K562 (cell line): ENCODE data around the gene PRKG2. TPM values are rescaled to one million over a fixed set of nuclear protein-coding genes. Genes with fewer than 3 reads are reported as not detected.

Experiments
- ATAC-seq: fragments of 200-7000 bp; cut with Tn5 transposase; 3 replicates; pipeline ENCODE4 v1.9.1; 2020; ENCODE audit warnings: moderate library complexity
- BruUV-seq: library from RNA; stranded (reverse); fragments of 400-500 nt; replicated peaks from 2 replicates; lab custom pipeline; 2021; lab: Mats Ljungman, UMichigan
- CTCF ChIA-PET: fragments of 300-600 bp; formaldehyde crosslinking; extraction: SDS; loops from one replicate; lab custom pipeline; 2021; ENCODE audit warnings: low intra/inter-chr PET ratio; lab: Yijun Ruan, JAX
- POLR2A ChIA-PET: fragments of 300-600, 350-650 bp; sonication (Branson Sonifier 250); formaldehyde crosslinking; extraction: SDS; loops from one replicate; lab custom pipeline; 2021; ENCODE audit warnings: antibody characterized with exemption, inconsistent platforms; lab: Yijun Ruan, JAX
- DNase-seq, 4 experiments: peaks; one replicate each; pipeline versions ENCODE4 v3.0.0 to v3.0.0-alpha.2; 2011 to 2018; ENCODE audit warnings: low spot score in 3 of 4, mixed read lengths in 3 of 4; ENCODE audit errors: extremely low read depth in 1 of 4
- FAIRE-seq: peaks from 2 replicates; lab custom pipeline; 2011; peaks lifted over from hg19 to GRCh38; lab: Jason Lieb, UNC
- H2AFZ ChIP-seq: 2 replicates; pipeline ENCODE4 v1.6.0; 2011; ENCODE audit warnings: low read depth, low read length, control low read depth, inconsistent platforms
- H3K27ac ChIP-seq: fragments of 200-600 bp; 3 replicates; pipeline ENCODE4 v1.8.0; 2011; ENCODE audit warnings: low read depth, mild to moderate bottlenecking, control low read depth, inconsistent platforms, low read length, moderate library complexity, mixed read lengths; ENCODE audit errors: extremely low read depth
- H3K27me3 ChIP-seq, 2 experiments: fragments of 300-600 bp in 1 of 2; 2 replicates in 1 of 2; 3 replicates in 1 of 2; pipeline versions ENCODE4 v1.6.0 to v1.8.0; 2011; ENCODE audit warnings: inconsistent platforms in 2 of 2, low read length in 2 of 2, mild to moderate bottlenecking in 1 of 2, mixed read lengths in 1 of 2, moderate library complexity in 1 of 2; ENCODE audit not compliant: control insufficient read depth in 2 of 2, insufficient read depth in 2 of 2
- H3K36me3 ChIP-seq: fragments of 300-600 bp; 3 replicates; pipeline ENCODE4 v1.8.0; 2011; ENCODE audit warnings: mild to moderate bottlenecking, low read length, inconsistent platforms; ENCODE audit not compliant: control insufficient read depth, insufficient read depth
- H3K4me1 ChIP-seq, 2 experiments: fragments of 200-600 bp in 1 of 2; replicated peaks in 1 of 2; 2 replicates in 1 of 2; 3 replicates in 1 of 2; pipeline versions ENCODE4 v1.5.1 to v1.8.0; 2011; ENCODE audit warnings: inconsistent platforms in 2 of 2, low read length in 2 of 2, mild to moderate bottlenecking in 1 of 2, mixed read lengths in 1 of 2, moderate library complexity in 1 of 2; ENCODE audit not compliant: control insufficient read depth in 2 of 2, insufficient read depth in 2 of 2
- H3K4me2 ChIP-seq: 2 replicates; pipeline ENCODE4 v1.6.1; 2011; ENCODE audit warnings: low read length, control low read depth, inconsistent platforms, mixed read lengths; ENCODE audit not compliant: insufficient read depth
- H3K4me3 ChIP-seq: fragments of 200-600 bp; sonication (generic), shearing (Covaris generic); 2 replicates; pipeline ENCODE4 v1.5.1; 2016; ENCODE audit warnings: control low read depth, inconsistent platforms
- H3K79me2 ChIP-seq: fragments of 200-600 bp; 3 replicates; pipeline ENCODE4 v1.8.0; 2011; ENCODE audit warnings: low read length, inconsistent platforms; ENCODE audit not compliant: control insufficient read depth, insufficient read depth
- H3K9ac ChIP-seq, 2 experiments: 2 replicates each; pipeline versions ENCODE4 v1.6.0 to v1.6.1; 2011; ENCODE audit warnings: low read depth in 2 of 2, low read length in 2 of 2, control low read depth in 1 of 2, inconsistent platforms in 1 of 2, mild to moderate bottlenecking in 1 of 2, mixed read lengths in 1 of 2; ENCODE audit not compliant: insufficient read depth in 1 of 2
- H3K9me1 ChIP-seq: one replicate; pipeline ENCODE4 v1.6.0; 2011; ENCODE audit warnings: inconsistent platforms, mild to moderate bottlenecking, low read length, moderate library complexity; ENCODE audit not compliant: control insufficient read depth, insufficient read depth
- H3K9me3 ChIP-seq: replicated peaks from 2 replicates; pipeline ENCODE4 v1.5.1; 2011; ENCODE audit warnings: low read depth, low read length, inconsistent platforms; ENCODE audit not compliant: control insufficient read depth, insufficient read depth
- H4K20me1 ChIP-seq: replicated peaks from 2 replicates; pipeline ENCODE4 v1.6.1; 2011; ENCODE audit warnings: low read length, inconsistent platforms, mixed read lengths; ENCODE audit not compliant: control insufficient read depth, insufficient read depth
- DIDO1 ChIP-seq: fragments of 450-650 bp; IDR thresholded peaks from 2 replicates; pipeline ENCODE4 v1.6.1; 2016; ENCODE audit warnings: low read depth, missing biosample characterization, missing genetic modification characterization
- DPF2 ChIP-seq: fragments of 450-650 bp; IDR thresholded peaks from 2 replicates; pipeline ENCODE4 v1.6.1; 2016
- HIVEP1 ChIP-seq: fragments of 250-450 bp; sonication (Bioruptor Pico); IDR thresholded peaks from 2 replicates; pipeline ENCODE4 v1.4.0; 2020; ENCODE audit warnings: mild to moderate bottlenecking
- SRSF7 ChIP-seq: fragments of 200-400 bp; formaldehyde crosslinking; optimal IDR thresholded peaks from 2 replicates; pipeline ENCODE3; 2017; ENCODE audit warnings: mild to moderate bottlenecking, low read depth, low read length
- TBL1XR1 ChIP-seq, 2 experiments: IDR thresholded peaks; 2 replicates each; pipeline ENCODE4 v1.6.1; 2012; ENCODE audit warnings: improper control_type of control experiment in 2 of 2, low read length in 2 of 2, mild to moderate bottlenecking in 1 of 2
- TCF7L2 ChIP-seq: fragments of 150-350 bp; IDR thresholded peaks from 2 replicates; pipeline ENCODE4 v1.6.1; 2016; ENCODE audit warnings: low read depth, mild to moderate bottlenecking, low read length, moderate library complexity
- ZNF41 ChIP-seq: fragments of 250-450 bp; sonication (Bioruptor Pico); conservative IDR thresholded peaks from 2 replicates; pipeline ENCODE4 v1.4.0; 2020; ENCODE audit warnings: mild to moderate bottlenecking
- ZNF766 ChIP-seq: fragments of 200-800 bp; sonication (Bioruptor generic); conservative IDR thresholded peaks from 2 replicates; pipeline ENCODE4 v1.6.1; 2016; ENCODE audit warnings: missing genetic modification characterization, missing compliant biosample characterization
- WGBS: fragments of 100-300 bp; shearing (Covaris generic); methylation state at CpG from one replicate; pipeline ENCODE4 v1.1.6; 2016; ENCODE audit warnings: low coverage, mixed read lengths; ENCODE audit not compliant: insufficient coverage; ENCODE audit errors: missing lambda C conversion rate; 5-methylcytosine and 5-hydroxymethylcytosine counted together
- in situ Hi-C: fragments of 300-500 bp; cut with MboI; formaldehyde crosslinking; loops from 4 replicates; pipeline ENCODE4 v1.15.0; 2018; ENCODE audit warnings: inconsistent platforms, mixed read lengths
- intact Hi-C: fragments of 100-400 bp; cut with micrococcal nuclease; formaldehyde crosslinking; loops from 2 replicates; pipeline ENCODE4 v1.14.2; 2022
- polyA plus RNA-seq, 8 experiments: library from polyadenylated mRNA; depleted of rRNA in 4 of 8; stranded (reverse) in 5 of 8; unstranded in 3 of 8; fragments of >200 nt; fragmentation: Nextera tagmentation in 2 of 8; fragmentation: Illumina TruSeq in 1 of 8; extraction: Ambion mirVana in 2 of 8; extraction: Trizol in 1 of 8; gene quantifications; 2 replicates each; pipeline versions ENCODE4 v1.2.1 to v1.2.3, GENCODE V29; 2011 to 2014; ENCODE audit warnings: inconsistent platforms in 1 of 8, missing spikeins in 1 of 8
- total RNA-seq, 7 experiments: library from RNA; depleted of rRNA in 6 of 7; stranded (reverse); fragments of >200 nt in 6 of 7; fragmentation: Illumina TruSeq in 2 of 7; extraction: Trizol in 2 of 7; gene quantifications; 2 replicates each; pipeline versions ENCODE4 v1.2.1 to v1.2.3, GENCODE V29; 2011 to 2021; ENCODE audit warnings: low replicate concordance in 1 of 7
- TF ChIP-seq, protein P1 (sequence below): fragments of 450-650 bp; IDR thresholded peaks from 2 replicates; pipeline ENCODE4 v1.7.0; 2016; ENCODE audit warnings: borderline replicate concordance
- TF ChIP-seq, protein P2 (sequence below): fragments of 250-450 bp; sonication (Bioruptor Pico); IDR thresholded peaks from 2 replicates; pipeline ENCODE4 v1.8.0; 2022; ENCODE audit warnings: inconsistent platforms

PRKG2 gene
- total and polyA plus RNA-seq, 9 of the 15 experiments (the other 6 are each of a cell fraction or from before 2014, with no cell fraction given), result 0.01 to 0.68 (median 0.34) TPM

DNA sequence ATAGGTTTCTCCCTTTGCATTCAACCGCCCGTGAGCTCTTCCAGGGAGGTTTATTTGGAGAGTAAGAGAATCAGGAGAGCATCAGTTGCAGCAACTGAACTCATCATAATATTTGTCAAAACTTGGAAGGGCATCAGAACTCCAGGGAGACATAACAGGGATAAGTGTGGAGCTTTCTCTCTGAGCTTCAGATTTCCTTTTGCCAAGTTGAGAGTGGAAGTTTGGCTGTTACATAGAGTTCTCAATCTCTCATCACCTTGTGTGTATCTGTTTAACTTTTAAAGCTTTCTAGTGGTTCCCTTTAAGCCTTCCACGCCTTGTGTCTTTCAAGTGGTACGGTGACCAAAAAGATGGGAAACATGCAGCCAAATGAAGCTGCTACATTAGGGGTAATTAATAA is 165.7 kb downstream of the PRKG2 start:
- Histone ChIP-seq H3K9me3 (no peaks in the 10 kb centered on the region), H3K4me1 (no peaks in the 10 kb centered on the region), H3K36me3 (no peaks in the 10 kb centered on the region), H3K9me1 (no peaks in the 10 kb centered on the region), H2AFZ (no peak overlapping the region), H3K79me2 (no peaks in the 10 kb centered on the region), H3K27me3 (no peaks in the 10 kb centered on the region), H3K4me2 (no peak overlapping the region), H3K27ac (no peak overlapping the region), H3K4me3 (no peak overlapping the region), H4K20me1 (no peaks in the 10 kb centered on the region), H3K9ac (no peak overlapping the region)
- no peak for FAIRE-seq
- intact Hi-C loops, result loop anchor here (10.0 kb wide), 1 partner anchor 435 kb away; no protein-coding TSS in a partner anchor
- in situ Hi-C loops, result no loop called here
- DNase-seq, result no peak
- BruUV-seq, result no TSS peak
- ChIA-PET CTCF (no interaction called here), POLR2A (no interaction called here)
- ATAC-seq, result no peak
- no peak for TF ChIP-seq TCF7L2
- WGBS, result 3% methylated on average over 4 of the region's 4 CpGs

DNA sequence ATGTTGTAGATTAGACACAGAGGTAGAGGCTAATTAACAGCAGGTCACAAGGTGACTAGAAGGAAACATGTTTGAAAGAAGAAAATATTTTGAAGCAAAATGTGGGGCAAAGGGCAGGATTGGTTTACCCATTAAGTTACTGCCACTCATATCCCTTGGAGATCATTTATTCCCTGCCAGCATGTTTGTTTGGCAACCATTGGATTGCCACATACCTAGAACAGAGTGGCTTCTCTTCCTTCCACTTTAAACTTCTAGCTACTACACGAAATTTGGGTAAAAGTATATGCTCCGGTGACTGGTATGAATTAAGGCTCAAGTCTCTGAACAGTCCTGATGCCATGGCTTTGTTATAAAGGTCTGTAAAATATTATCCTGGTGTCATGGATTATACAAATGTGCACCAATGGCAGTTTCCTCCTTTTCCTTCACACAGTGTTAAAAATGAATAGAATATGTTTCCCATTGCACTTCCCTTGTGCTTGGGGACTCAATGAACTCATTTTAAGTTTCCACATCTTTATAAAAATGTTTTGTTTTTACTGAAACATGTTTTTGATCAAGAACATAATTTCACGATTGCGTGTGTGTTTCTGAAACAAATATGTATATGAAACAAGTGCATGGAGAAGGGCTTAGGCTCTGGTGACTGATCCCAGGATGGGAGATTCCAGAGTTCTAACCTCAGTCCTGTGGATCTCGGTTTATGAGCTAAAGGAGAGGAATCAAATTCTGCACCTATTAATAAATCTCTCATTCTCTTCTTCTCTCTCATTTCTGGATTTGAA is 172.2 kb downstream of the PRKG2 start:
- ATAC-seq (no peak), FAIRE-seq (no peak), DNase-seq (no peak)
- H3K27ac ChIP-seq, result no peak overlapping the region
- WGBS, result 0% methylated on average over 5 of the region's 5 CpGs
- no peak overlapping the region for H3K9ac ChIP-seq
- H3K9me1 ChIP-seq, result no peaks in the 10 kb centered on the region
- no peak overlapping the region for H2AFZ ChIP-seq
- no peaks in the 10 kb centered on the region for H3K4me1 ChIP-seq
- no peak overlapping the region for H3K4me2 ChIP-seq
- H3K36me3 ChIP-seq, result no peaks in the 10 kb centered on the region
- ChIA-PET POLR2A (no interaction called here), CTCF (no interaction called here)
- in situ Hi-C loops (loop anchor here (5.0 kb wide), 1 partner anchor 685 kb away; no protein-coding TSS in a partner anchor), intact Hi-C loops (loop anchor here (10.0 kb wide), 1 partner anchor 428 kb away; no protein-coding TSS in a partner anchor)
- H3K27me3 ChIP-seq, result no peaks in the 10 kb centered on the region
- no peak overlapping the region for H3K4me3 ChIP-seq
- TF ChIP-seq SRSF7 (no peak), ZNF41 (CRISPR knock-in tag) (no peak), ZNF766 (CRISPR knock-in tag) (no peak), TBL1XR1 (IDR thresholded peaks at IDR 0.05; ENCODE audit: low read length in 2 of 2) (no peak), DPF2 (no peak), DIDO1 (tag) (no peak), HIVEP1 (CRISPR knock-in tag) (no peak)
- TF ChIP-seq, protein P1, sequence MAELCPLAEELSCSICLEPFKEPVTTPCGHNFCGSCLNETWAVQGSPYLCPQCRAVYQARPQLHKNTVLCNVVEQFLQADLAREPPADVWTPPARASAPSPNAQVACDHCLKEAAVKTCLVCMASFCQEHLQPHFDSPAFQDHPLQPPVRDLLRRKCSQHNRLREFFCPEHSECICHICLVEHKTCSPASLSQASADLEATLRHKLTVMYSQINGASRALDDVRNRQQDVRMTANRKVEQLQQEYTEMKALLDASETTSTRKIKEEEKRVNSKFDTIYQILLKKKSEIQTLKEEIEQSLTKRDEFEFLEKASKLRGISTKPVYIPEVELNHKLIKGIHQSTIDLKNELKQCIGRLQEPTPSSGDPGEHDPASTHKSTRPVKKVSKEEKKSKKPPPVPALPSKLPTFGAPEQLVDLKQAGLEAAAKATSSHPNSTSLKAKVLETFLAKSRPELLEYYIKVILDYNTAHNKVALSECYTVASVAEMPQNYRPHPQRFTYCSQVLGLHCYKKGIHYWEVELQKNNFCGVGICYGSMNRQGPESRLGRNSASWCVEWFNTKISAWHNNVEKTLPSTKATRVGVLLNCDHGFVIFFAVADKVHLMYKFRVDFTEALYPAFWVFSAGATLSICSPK, result no peak
- TF ChIP-seq, protein P2, sequence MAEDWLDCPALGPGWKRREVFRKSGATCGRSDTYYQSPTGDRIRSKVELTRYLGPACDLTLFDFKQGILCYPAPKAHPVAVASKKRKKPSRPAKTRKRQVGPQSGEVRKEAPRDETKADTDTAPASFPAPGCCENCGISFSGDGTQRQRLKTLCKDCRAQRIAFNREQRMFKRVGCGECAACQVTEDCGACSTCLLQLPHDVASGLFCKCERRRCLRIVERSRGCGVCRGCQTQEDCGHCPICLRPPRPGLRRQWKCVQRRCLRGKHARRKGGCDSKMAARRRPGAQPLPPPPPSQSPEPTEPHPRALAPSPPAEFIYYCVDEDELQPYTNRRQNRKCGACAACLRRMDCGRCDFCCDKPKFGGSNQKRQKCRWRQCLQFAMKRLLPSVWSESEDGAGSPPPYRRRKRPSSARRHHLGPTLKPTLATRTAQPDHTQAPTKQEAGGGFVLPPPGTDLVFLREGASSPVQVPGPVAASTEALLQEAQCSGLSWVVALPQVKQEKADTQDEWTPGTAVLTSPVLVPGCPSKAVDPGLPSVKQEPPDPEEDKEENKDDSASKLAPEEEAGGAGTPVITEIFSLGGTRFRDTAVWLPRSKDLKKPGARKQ (CRISPR knock-in tag), result no peak
- BruUV-seq, result no TSS peak
- no peaks in the 10 kb centered on the region for H3K9me3 ChIP-seq
- H3K79me2 ChIP-seq, result no peaks in the 10 kb centered on the region
- no peaks in the 10 kb centered on the region for H4K20me1 ChIP-seq
